Hepatocyte (in vitro differentiated cells): Measurements from ENCODE around the gene PSMG4. TPM values are rescaled to one million over a fixed set of nuclear protein-coding genes. Genes with fewer than 3 reads are reported as not detected.

Experiments used
- DNase-seq: peaks from one replicate; pipeline ENCODE4 v3.0.0-alpha.2; 2016; ENCODE audit warnings: low spot score
- H2AFZ ChIP-seq: fragments of 200-600 bp; sonication (generic); 2 replicates; pipeline ENCODE4 v1.6.0; 2016; ENCODE audit warnings: antibody characterized with exemption, mild to moderate bottlenecking
- H3K27ac ChIP-seq: fragments of 200-600 bp; sonication (generic); 2 replicates; pipeline ENCODE4 v1.5.1; 2016; ENCODE audit warnings: mild to moderate bottlenecking
- H3K27me3 ChIP-seq: fragments of 200-600 bp; sonication (generic); 2 replicates; pipeline ENCODE4 v1.6.1; 2016
- H3K36me3 ChIP-seq: fragments of 200-600 bp; sonication (generic); replicated peaks from 2 replicates; pipeline ENCODE4 v1.5.1; 2016; ENCODE audit warnings: low read depth; ENCODE audit not compliant: insufficient read depth
- H3K4me1 ChIP-seq: fragments of 200-600 bp; sonication (generic); 2 replicates; pipeline ENCODE4 v1.5.1; 2016; ENCODE audit warnings: mild to moderate bottlenecking, moderate library complexity; ENCODE audit not compliant: insufficient read depth
- H3K4me2 ChIP-seq: fragments of 200-600 bp; sonication (generic); 2 replicates; pipeline ENCODE4 v1.6.0; 2016
- H3K4me3 ChIP-seq: fragments of 200-600 bp; sonication (generic); 2 replicates; pipeline ENCODE4 v1.5.1; 2016; ENCODE audit warnings: mild to moderate bottlenecking
- H3K79me2 ChIP-seq: fragments of 200-600 bp; sonication (generic); 2 replicates; pipeline ENCODE4 v1.6.0; 2017; ENCODE audit warnings: mild to moderate bottlenecking
- H3K9me2 ChIP-seq: fragments of 200-600 bp; sonication (generic); replicated peaks from 2 replicates; pipeline ENCODE4 v1.6.0; 2017; ENCODE audit warnings: mild to moderate bottlenecking; ENCODE audit not compliant: insufficient read depth
- H3K9me3 ChIP-seq: fragments of 200-600 bp; sonication (generic); 2 replicates; pipeline ENCODE4 v1.5.1; 2016; ENCODE audit warnings: low read depth, mild to moderate bottlenecking
- H4K20me1 ChIP-seq: fragments of 200-600 bp; sonication (generic); 2 replicates; pipeline ENCODE4 v1.6.0; 2016; ENCODE audit warnings: mild to moderate bottlenecking; ENCODE audit not compliant: insufficient read depth, poor library complexity, severe bottlenecking
- EZH2 ChIP-seq: fragments of 200-600 bp; sonication (generic); IDR thresholded peaks from 2 replicates; pipeline ENCODE4 v1.6.1; 2016; ENCODE audit warnings: antibody characterized with exemption, mild to moderate bottlenecking, borderline replicate concordance
- EZH2phosphoT487 ChIP-seq: fragments of 200-600 bp; sonication (generic); IDR thresholded peaks from one replicate; pipeline ENCODE4 v1.6.1; 2018; ENCODE audit warnings: antibody characterized with exemption, mild to moderate bottlenecking, low read depth, moderate library complexity; ENCODE audit not compliant: unreplicated experiment, severe bottlenecking
- WGBS: methylation state at CpG from one replicate; pipeline ENCODE4 v1.1.6; 2016; ENCODE audit warnings: low lambda C conversion rate; ENCODE audit errors: missing lambda C conversion rate; 5-methylcytosine and 5-hydroxymethylcytosine counted together
- polyA plus RNA-seq: library from polyadenylated mRNA; unstranded; fragments of >200 nt; fragmentation: Nextera tagmentation; extraction: Ambion mirVana; gene quantifications from 2 replicates; pipeline ENCODE4 v1.2.1, GENCODE V29; 2016
- total RNA-seq: library from RNA; depleted of rRNA; stranded (reverse); fragments of >200 nt; gene quantifications from 2 replicates; pipeline ENCODE4 v1.2.3, GENCODE V29; 2014
- TF ChIP-seq, protein P1 (sequence below): fragments of 200-600 bp; sonication (generic); IDR thresholded peaks from 2 replicates; pipeline ENCODE4 v1.5.1; 2016; ENCODE audit warnings: antibody characterized with exemption, mild to moderate bottlenecking; ENCODE audit not compliant: poor library complexity

Gene PSMG4
- total and polyA plus RNA-seq, 2 experiments from 2014 or later = 15.5 to 26.4 TPM

DNA sequence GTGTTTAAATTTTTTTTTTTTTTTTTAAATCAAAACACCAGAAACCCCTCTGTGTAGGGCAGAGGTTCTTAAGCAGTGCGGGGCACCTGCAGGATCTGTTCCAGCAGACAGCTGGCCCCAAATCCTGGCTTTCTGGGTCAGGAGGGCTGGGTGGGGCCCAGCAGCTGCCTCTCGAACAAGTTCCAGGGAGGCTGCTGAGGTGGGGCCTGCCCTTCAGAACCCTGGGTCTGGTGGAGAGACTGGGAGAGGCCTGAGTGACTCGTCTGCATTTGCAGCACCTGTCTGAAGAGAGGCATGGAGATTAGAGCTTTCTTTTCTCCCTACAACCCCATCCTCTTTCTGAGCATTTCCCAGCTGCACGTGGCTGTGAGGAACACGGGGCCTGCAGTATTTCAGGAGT is 8.4 kb downstream of the PSMG4 start:
- Histone ChIP-seq H3K79me2 (peaks cover 17% of the 10 kb centered on the region), H3K27ac (no peak overlapping the region), H2AFZ (no peak overlapping the region), H3K36me3 (no peaks in the 10 kb centered on the region), H3K9me3 (no peaks in the 10 kb centered on the region), H3K9me2 (no peaks in the 10 kb centered on the region), H3K4me1 (no peaks in the 10 kb centered on the region), H3K4me2 (no peak overlapping the region), H3K27me3 (no peaks in the 10 kb centered on the region), H3K4me3 (no peak overlapping the region), H4K20me1 (peaks cover 3% of the 10 kb centered on the region)
- no peak for DNase-seq
- TF ChIP-seq EZH2 (no peak), EZH2phosphoT487 (no peak)
- TF ChIP-seq, protein P1, sequence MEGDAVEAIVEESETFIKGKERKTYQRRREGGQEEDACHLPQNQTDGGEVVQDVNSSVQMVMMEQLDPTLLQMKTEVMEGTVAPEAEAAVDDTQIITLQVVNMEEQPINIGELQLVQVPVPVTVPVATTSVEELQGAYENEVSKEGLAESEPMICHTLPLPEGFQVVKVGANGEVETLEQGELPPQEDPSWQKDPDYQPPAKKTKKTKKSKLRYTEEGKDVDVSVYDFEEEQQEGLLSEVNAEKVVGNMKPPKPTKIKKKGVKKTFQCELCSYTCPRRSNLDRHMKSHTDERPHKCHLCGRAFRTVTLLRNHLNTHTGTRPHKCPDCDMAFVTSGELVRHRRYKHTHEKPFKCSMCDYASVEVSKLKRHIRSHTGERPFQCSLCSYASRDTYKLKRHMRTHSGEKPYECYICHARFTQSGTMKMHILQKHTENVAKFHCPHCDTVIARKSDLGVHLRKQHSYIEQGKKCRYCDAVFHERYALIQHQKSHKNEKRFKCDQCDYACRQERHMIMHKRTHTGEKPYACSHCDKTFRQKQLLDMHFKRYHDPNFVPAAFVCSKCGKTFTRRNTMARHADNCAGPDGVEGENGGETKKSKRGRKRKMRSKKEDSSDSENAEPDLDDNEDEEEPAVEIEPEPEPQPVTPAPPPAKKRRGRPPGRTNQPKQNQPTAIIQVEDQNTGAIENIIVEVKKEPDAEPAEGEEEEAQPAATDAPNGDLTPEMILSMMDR = no peak
- 79% methylated on average over 5 of the region's 5 CpGs for WGBS

DNA sequence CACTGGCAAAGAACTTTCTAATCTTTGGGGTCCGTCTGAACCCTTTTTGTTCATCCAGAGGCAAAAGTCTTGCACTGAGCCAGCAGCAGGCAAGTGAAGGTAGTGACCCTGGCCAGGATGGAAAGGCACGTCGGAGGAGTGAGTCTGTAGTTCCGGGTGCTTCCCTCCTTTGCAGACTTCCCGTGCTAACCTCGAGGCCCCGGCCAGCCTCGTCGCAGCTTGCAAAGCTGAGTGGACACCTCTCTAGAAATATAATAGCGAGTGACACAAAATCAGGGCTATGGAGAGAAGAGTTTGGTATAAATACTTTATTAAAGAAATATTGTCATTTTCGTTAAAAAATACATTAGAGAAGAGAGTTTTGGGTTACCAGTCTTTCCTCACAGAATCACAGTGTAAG is 9.9 kb downstream of the PSMG4 start:
- H3K4me1 ChIP-seq = no peaks in the 10 kb centered on the region
- H3K27me3 ChIP-seq = no peaks in the 10 kb centered on the region
- peaks cover 5% of the 10 kb centered on the region for H3K79me2 ChIP-seq
- H3K4me2 ChIP-seq = no peak overlapping the region
- DNase-seq = no peak
- whole genome bisulfite sequencing = 96% methylated on average over 11 of the region's 11 CpGs
- peaks cover 3% of the 10 kb centered on the region for H4K20me1 ChIP-seq
- TF ChIP-seq EZH2phosphoT487 = no peak
- TF ChIP-seq, protein P1 = no peak
- TF ChIP-seq EZH2 = no peak
- no peaks in the 10 kb centered on the region for H3K9me3 ChIP-seq
- H3K4me3 ChIP-seq = no peak overlapping the region
- no peaks in the 10 kb centered on the region for H3K36me3 ChIP-seq
- no peak overlapping the region for H3K27ac ChIP-seq
- no peak overlapping the region for H2AFZ ChIP-seq
- H3K9me2 ChIP-seq = no peaks in the 10 kb centered on the region

DNA sequence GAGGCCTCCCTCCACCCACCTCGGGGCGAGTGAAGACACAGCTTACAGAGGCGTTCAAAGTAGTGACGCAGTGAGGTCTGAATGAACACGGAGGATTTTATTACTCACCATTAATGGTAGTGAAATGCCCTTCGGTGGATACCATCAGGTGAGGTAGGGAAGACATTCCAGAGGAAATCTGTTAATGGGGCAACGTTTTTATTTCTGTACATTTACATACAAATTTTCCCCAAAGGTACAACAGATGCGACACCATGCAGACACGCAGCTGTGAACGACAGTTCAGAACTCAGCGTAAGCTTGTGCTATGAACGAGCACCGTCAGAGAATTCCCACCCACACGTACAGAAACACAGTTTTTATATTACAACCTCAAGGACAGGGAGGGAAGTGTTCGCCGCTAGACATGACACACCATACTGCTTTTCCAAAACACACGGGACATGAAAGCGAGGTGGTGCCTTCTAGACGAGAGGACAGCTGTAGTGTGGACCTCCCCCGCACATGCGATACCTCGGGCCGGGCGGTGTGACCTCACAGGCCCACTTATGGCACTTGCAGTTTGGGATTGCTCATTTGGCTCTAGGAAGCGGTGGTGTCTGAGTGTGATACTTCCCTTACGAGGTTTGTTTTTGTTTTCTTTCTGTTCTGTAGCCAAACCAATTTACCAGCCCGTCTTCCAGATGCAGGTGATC is 10.7 kb downstream of the PSMG4 start:
- Histone ChIP-seq H3K9me2 (no peaks in the 10 kb centered on the region), H3K4me2 (no peak overlapping the region), H3K79me2 (peaks cover 5% of the 10 kb centered on the region), H3K4me1 (no peaks in the 10 kb centered on the region), H3K4me3 (no peak overlapping the region), H3K27ac (no peak overlapping the region), H3K9me3 (no peaks in the 10 kb centered on the region), H2AFZ (no peak overlapping the region), H4K20me1 (peaks cover 3% of the 10 kb centered on the region), H3K36me3 (no peaks in the 10 kb centered on the region), H3K27me3 (no peaks in the 10 kb centered on the region)
- WGBS = 90% methylated on average over 27 of the region's 27 CpGs
- DNase-seq = no peak
- TF ChIP-seq, protein P1 = no peak
- TF ChIP-seq EZH2 = no peak
- no peak for TF ChIP-seq EZH2phosphoT487

DNA sequence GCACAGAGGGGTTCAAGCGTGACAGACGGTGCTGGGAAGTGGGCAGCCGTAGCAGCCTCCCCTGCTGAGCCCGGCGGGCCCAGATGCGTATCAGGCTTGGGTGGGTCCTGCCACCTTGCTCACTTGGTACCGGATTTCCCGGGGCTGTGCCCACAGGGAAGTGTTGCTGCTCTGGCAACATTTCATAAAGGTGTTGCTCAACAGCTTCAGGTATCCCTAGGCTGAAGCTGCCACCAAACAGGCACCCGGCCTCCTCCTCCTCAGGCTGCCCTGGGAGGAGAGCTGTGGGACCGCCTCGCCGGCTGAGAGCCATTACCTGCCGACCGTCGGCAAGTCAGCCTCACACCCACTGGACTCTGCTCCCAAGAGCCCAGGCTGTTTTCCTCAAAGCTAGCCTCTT is 11.5 kb downstream of the PSMG4 start:
- H2AFZ ChIP-seq = no peak overlapping the region
- peaks cover 3% of the 10 kb centered on the region for H4K20me1 ChIP-seq
- 85% methylated on average over 14 of the region's 15 CpGs for WGBS
- no peak overlapping the region for H3K4me3 ChIP-seq
- H3K36me3 ChIP-seq = no peaks in the 10 kb centered on the region
- no peaks in the 10 kb centered on the region for H3K4me1 ChIP-seq
- no peaks in the 10 kb centered on the region for H3K9me3 ChIP-seq
- no peaks in the 10 kb centered on the region for H3K27me3 ChIP-seq
- H3K4me2 ChIP-seq = no peak overlapping the region
- no peaks in the 10 kb centered on the region for H3K9me2 ChIP-seq
- TF ChIP-seq EZH2 (no peak), EZH2phosphoT487 (no peak)
- TF ChIP-seq, protein P1 = no peak
- peaks cover 5% of the 10 kb centered on the region for H3K79me2 ChIP-seq
- H3K27ac ChIP-seq = no peak overlapping the region
- DNase-seq = peak; percentile 44
